IMR-90 (cell line): Measurements from ENCODE around the gene TP53AIP1. TPM values are rescaled to one million over a fixed set of nuclear protein-coding genes. Genes with fewer than 3 reads are reported as not detected.

Source experiments
- ATAC-seq: fragments of 200-7000 bp; cut with Tn5 transposase; 2 replicates; pipeline ENCODE4 v1.9.1; 2020; ENCODE audit warnings: low read depth, mild to moderate bottlenecking, moderate library complexity
- BruUV-seq: library from RNA; stranded (reverse); fragments of 400-500 nt; replicated peaks from 2 replicates; lab custom pipeline; 2021; lab: Mats Ljungman, UMichigan
- CTCF ChIA-PET: fragments of 300-600 bp; formaldehyde crosslinking; extraction: SDS; loops from one replicate; lab custom pipeline; 2021; ENCODE audit warnings: antibody characterized with exemption; lab: Yijun Ruan, JAX
- POLR2A ChIA-PET: fragments of 300-600 bp; sonication (Branson Sonifier 250); formaldehyde crosslinking; loops from one replicate; lab custom pipeline; 2022; ENCODE audit warnings: antibody characterized with exemption; ENCODE audit not compliant: unreplicated experiment; lab: Charles Lee
- DNase-seq: peaks from one replicate; pipeline ENCODE4 v3.0.0; 2013
- H2AFZ ChIP-seq: replicated peaks from 2 replicates; pipeline ENCODE3; 2013; ENCODE audit warnings: low read length, mild to moderate bottlenecking; ENCODE audit not compliant: poor library complexity
- H2AK5ac ChIP-seq: 2 replicates; pipeline ENCODE4 v1.6.1; 2013; ENCODE audit warnings: low read depth, low read length, inconsistent platforms
- H2AK9ac ChIP-seq: replicated peaks from 2 replicates; pipeline ENCODE3; 2013; ENCODE audit warnings: mild to moderate bottlenecking, low read depth, low read length, moderate library complexity; ENCODE audit not compliant: poor library complexity
- H2BK120ac ChIP-seq: 2 replicates; pipeline ENCODE4 v1.6.1; 2013; ENCODE audit warnings: low read depth, low read length, inconsistent platforms
- H2BK15ac ChIP-seq: 3 replicates; pipeline ENCODE4 v1.6.1; 2013; ENCODE audit warnings: low read depth, low read length, inconsistent platforms
- H2BK20ac ChIP-seq: 2 replicates; pipeline ENCODE4 v1.6.1; 2013; ENCODE audit warnings: low read depth, mild to moderate bottlenecking, inconsistent platforms, low read length, moderate library complexity
- H2BK5ac ChIP-seq: 2 replicates; pipeline ENCODE4 v1.6.1; 2013; ENCODE audit warnings: mild to moderate bottlenecking, low read depth, low read length, inconsistent platforms; ENCODE audit not compliant: poor library complexity, severe bottlenecking
- H3K14ac ChIP-seq: replicated peaks from 2 replicates; pipeline ENCODE4 v1.6.1; 2013; ENCODE audit warnings: low read depth, low read length, inconsistent platforms
- H3K18ac ChIP-seq: 2 replicates; pipeline ENCODE4 v1.6.1; 2013; ENCODE audit warnings: low read depth, low read length, control low read depth
- H3K23ac ChIP-seq: 2 replicates; pipeline ENCODE4 v1.6.1; 2013; ENCODE audit warnings: low read depth, low read length, inconsistent platforms
- H3K27ac ChIP-seq: 2 replicates; pipeline ENCODE4 v1.5.1; 2013; ENCODE audit warnings: mild to moderate bottlenecking, control low read depth, low read length; ENCODE audit not compliant: insufficient read depth
- H3K27me3 ChIP-seq: 2 replicates; pipeline ENCODE4 v1.6.1; 2013; ENCODE audit warnings: low read length; ENCODE audit not compliant: control insufficient read depth, insufficient read depth
- H3K36me3 ChIP-seq: 2 replicates; pipeline ENCODE4 v1.6.1; 2013; ENCODE audit warnings: low read length, mixed read lengths; ENCODE audit not compliant: control insufficient read depth, insufficient read depth
- H3K4ac ChIP-seq: 2 replicates; pipeline ENCODE4 v1.6.1; 2013; ENCODE audit warnings: low read depth, low read length, inconsistent platforms
- H3K4me1 ChIP-seq: 2 replicates; pipeline ENCODE4 v1.6.1; 2013; ENCODE audit warnings: low read length, mixed read lengths; ENCODE audit not compliant: control insufficient read depth, insufficient read depth
- H3K4me2 ChIP-seq: 2 replicates; pipeline ENCODE4 v1.6.1; 2013; ENCODE audit warnings: low read depth, mild to moderate bottlenecking, control low read depth, low read length, moderate library complexity
- H3K4me3 ChIP-seq: 2 replicates; pipeline ENCODE4 v1.5.1; 2013; ENCODE audit warnings: low read depth, mild to moderate bottlenecking, control low read depth, low read length, moderate library complexity; ENCODE audit not compliant: insufficient read depth
- H3K56ac ChIP-seq: 2 replicates; pipeline ENCODE4 v1.6.1; 2013; ENCODE audit warnings: low read length, inconsistent platforms; ENCODE audit not compliant: insufficient read depth; ENCODE audit errors: extremely low read depth
- H3K79me1 ChIP-seq, 2 experiments: 2 replicates each; pipeline ENCODE4 v1.6.1; 2013; ENCODE audit warnings: low read length in 2 of 2, inconsistent platforms in 1 of 2, low read depth in 1 of 2
- H3K9ac ChIP-seq: 2 replicates; pipeline ENCODE4 v1.6.1; 2013; ENCODE audit warnings: low read depth, low read length, control low read depth
- H3K9me1 ChIP-seq: 2 replicates; pipeline ENCODE4 v1.6.1; 2013; ENCODE audit warnings: low read length, inconsistent platforms; ENCODE audit not compliant: insufficient read depth
- H3K9me3 ChIP-seq: 2 replicates; pipeline ENCODE4 v1.6.1; 2013; ENCODE audit warnings: low read length; ENCODE audit not compliant: control insufficient read depth, insufficient read depth
- H4K20me1 ChIP-seq: 2 replicates; pipeline ENCODE4 v1.6.1; 2013; ENCODE audit warnings: low read length, inconsistent platforms; ENCODE audit not compliant: insufficient read depth
- H4K5ac ChIP-seq: 2 replicates; pipeline ENCODE4 v1.6.1; 2013; ENCODE audit warnings: mild to moderate bottlenecking, low read depth, low read length, control low read depth
- H4K8ac ChIP-seq, 2 experiments: 2 replicates each; pipeline ENCODE4 v1.6.1; 2013; ENCODE audit warnings: low read depth in 2 of 2, low read length in 2 of 2, control low read depth in 1 of 2, inconsistent platforms in 1 of 2
- H4K91ac ChIP-seq: 2 replicates; pipeline ENCODE4 v1.6.1; 2013; ENCODE audit warnings: low read depth, low read length, inconsistent platforms; ENCODE audit not compliant: insufficient read depth
- MXI1 ChIP-seq: IDR thresholded peaks from 2 replicates; pipeline ENCODE4 v1.6.1; 2012; ENCODE audit warnings: low read depth, mild to moderate bottlenecking, low read length, moderate library complexity, borderline replicate concordance
- RAD21 ChIP-seq: IDR thresholded peaks from 2 replicates; pipeline ENCODE4 v1.6.1; 2012; ENCODE audit warnings: low read length, improper control_type of control experiment
- RFX5 ChIP-seq: IDR thresholded peaks from 2 replicates; pipeline ENCODE4 v1.8.0; 2012; ENCODE audit warnings: low read depth, mild to moderate bottlenecking, low read length, moderate library complexity
- WGBS, 2 experiments: methylation state at CpG; one replicate each; pipeline versions ENCODE4 v1.1.5 to v1.1.7; 2013; ENCODE audit warnings: missing lambda C conversion rate in 2 of 2; ENCODE audit not compliant: insufficient read length in 1 of 2; ENCODE audit errors: extremely low coverage in 2 of 2; 5-methylcytosine and 5-hydroxymethylcytosine counted together
- dilution Hi-C: fragments of 300-500 bp; cut with HindIII; formaldehyde crosslinking; loops from one replicate; pipeline ENCODE4 v1.14.3; 2018; ENCODE audit warnings: low sequenced_read_pairs; ENCODE audit not compliant: unreplicated experiment
- in situ Hi-C: fragments of 300-500 bp; cut with MboI; formaldehyde crosslinking; loops from 3 replicates; pipeline ENCODE4 v1.14.3; 2019; ENCODE audit warnings: low sequenced_read_pairs, inconsistent platforms, mixed read lengths
- intact Hi-C: fragments of 100-400 bp; cut with micrococcal nuclease; formaldehyde crosslinking; loops from 2 replicates; pipeline ENCODE4 v1.10.0; 2022
- polyA plus RNA-seq, 3 experiments: library from polyadenylated mRNA; depleted of rRNA; stranded (reverse); fragments of >200 nt; gene quantifications; 2 replicates each; pipeline ENCODE4 v1.2.3, GENCODE V29; 2012; ENCODE audit warnings: low replicate concordance in 1 of 3
- total RNA-seq: library from RNA; depleted of rRNA; stranded (reverse); fragments of >200 nt; gene quantifications from 2 replicates; pipeline ENCODE4 v1.2.3, GENCODE V29; 2012

Gene TP53AIP1
- total and polyA plus RNA-seq, 2 of the 4 experiments (the other 2 are of a cell fraction): not detected

- POLR2A ChIA-PET: no interaction called here
- no CpG with 5 or more reads among the region's 3 CpGs for WGBS, 2 experiments
Measured at GRCh38 chr11:128926000-128926399, 16.7 kb downstream of the TP53AIP1 start.

More at GRCh38 chr11:128926000-128926399, 16.7 kb downstream of the TP53AIP1 start:
- no peak overlapping the region for H3K9ac ChIP-seq
- dilution Hi-C loops (no loop called here), intact Hi-C loops (no loop called here), in situ Hi-C loops (no loop called here)
- H2AFZ ChIP-seq: no peak overlapping the region
- no peaks in the 10 kb centered on the region for H3K36me3 ChIP-seq
- H3K18ac ChIP-seq: no peak overlapping the region
- H4K8ac ChIP-seq: no peak overlapping the region
- DNase-seq (no peak), ATAC-seq (no peak)
- no peak overlapping the region for H3K27ac ChIP-seq
- H2BK20ac ChIP-seq: no peak overlapping the region
- no peak overlapping the region for H2AK9ac ChIP-seq
- H4K5ac ChIP-seq: no peak overlapping the region
- H3K14ac ChIP-seq: no peak overlapping the region
- H3K23ac ChIP-seq: no peak overlapping the region
- H3K9me1 ChIP-seq: no peaks in the 10 kb centered on the region
- no TSS peak for BruUV-seq
- H3K56ac ChIP-seq: no peak overlapping the region
- no peaks in the 10 kb centered on the region for H4K20me1 ChIP-seq
- no peak overlapping the region for H3K4me3 ChIP-seq
- no peak for TF ChIP-seq RAD21
- no peak for TF ChIP-seq MXI1
- no peak for TF ChIP-seq RFX5
- no peak overlapping the region for H3K4ac ChIP-seq
- H2BK5ac ChIP-seq: no peak overlapping the region
- H3K79me1 ChIP-seq: no peaks in the 10 kb centered on the region
- no peaks in the 10 kb centered on the region for H3K9me3 ChIP-seq
- H2BK15ac ChIP-seq: no peak overlapping the region
- peaks cover 3% of the 10 kb centered on the region; the same call in 1 of the 2 replicates for H3K4me1 ChIP-seq
- H3K27me3 ChIP-seq: peaks cover 26% of the 10 kb centered on the region
- H4K91ac ChIP-seq: no peak overlapping the region
- no peak overlapping the region for H2BK120ac ChIP-seq
- no peak overlapping the region for H3K4me2 ChIP-seq
- CTCF ChIA-PET: interaction anchor here (1.1 kb wide), 1 partner anchor 42 kb away, joined by 3 read pairs; no protein-coding TSS in a partner anchor
- H2AK5ac ChIP-seq: no peak overlapping the region
